BJ (cell line): ENCODE measurements around the gene RNF13. TPM values are rescaled to one million over a fixed set of nuclear protein-coding genes. Genes with fewer than 3 reads are reported as not detected.

Experiments used
- CTCF ChIA-PET: fragments of 350-600 bp; formaldehyde crosslinking; extraction: SDS; loops from one replicate; lab custom pipeline; 2021; ENCODE audit warnings: antibody characterized with exemption, inconsistent platforms; lab: Yijun Ruan, JAX
- POLR2A ChIA-PET: fragments of 300-600 bp; sonication (Branson Sonifier 250); formaldehyde crosslinking; extraction: SDS; loops from one replicate; lab custom pipeline; 2021; ENCODE audit warnings: antibody characterized with exemption; lab: Charles Lee
- DNase-seq: peaks from one replicate; pipeline ENCODE4 v3.0.0-alpha.2; 2011; ENCODE audit warnings: low read depth
- H3K27me3 ChIP-seq: 2 replicates; pipeline ENCODE4 v1.6.0; 2011; ENCODE audit warnings: low read length; ENCODE audit not compliant: control insufficient read depth, insufficient read depth
- H3K36me3 ChIP-seq: 2 replicates; pipeline ENCODE4 v1.5.1; 2011; ENCODE audit warnings: low read length; ENCODE audit not compliant: control insufficient read depth, insufficient read depth
- H3K4me3 ChIP-seq: 2 replicates; pipeline ENCODE4 v1.5.1; 2011; ENCODE audit warnings: low read depth, mild to moderate bottlenecking, control low read depth, low read length
- polyA plus RNA-seq: library from polyadenylated mRNA; depleted of rRNA; stranded (reverse); fragments of >200 nt; gene quantifications from 2 replicates; pipeline ENCODE4 v1.2.3, GENCODE V29; 2011
- TF ChIP-seq, protein P1 (sequence below): IDR thresholded peaks from 2 replicates; pipeline ENCODE4 v1.5.1; 2011; ENCODE audit warnings: low read depth, mild to moderate bottlenecking, control low read depth, inconsistent platforms, low read length, moderate library complexity; ENCODE audit not compliant: insufficient read depth

Gene RNF13
- polyA plus RNA-seq, 1 experiment = 30.7 TPM

DNA sequence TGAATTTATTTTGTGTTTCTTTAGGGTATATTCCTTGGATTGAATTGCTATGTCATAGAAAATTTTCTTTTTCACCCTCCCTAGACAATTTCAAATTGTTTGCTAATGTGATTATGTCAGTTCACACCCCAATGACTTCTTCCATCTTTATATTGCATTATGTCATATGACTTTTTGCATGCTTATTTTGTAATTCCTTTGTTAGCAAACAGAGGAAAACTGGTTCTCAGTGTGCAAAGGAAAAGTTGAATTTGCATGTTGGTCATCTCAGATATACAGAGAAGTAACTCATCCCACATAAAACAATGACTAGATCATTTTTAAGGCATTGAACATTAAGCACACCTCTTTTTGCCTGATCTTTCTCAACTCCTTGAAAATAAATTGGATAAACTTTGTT is 3.3 kb upstream of the RNF13 start:
- no peak overlapping the region for H3K4me3 ChIP-seq
- CTCF ChIA-PET = interaction anchor here (1.2 to 3.7 kb wide), 7 partner anchors 9 to 306 kb away, joined by 4 to 167 read pairs (median 18); partner anchors contain the start of gene ANKUB1
- H3K36me3 ChIP-seq = no peaks in the 10 kb centered on the region
- DNase-seq = no peak
- H3K27me3 ChIP-seq = no peaks in the 10 kb centered on the region
- TF ChIP-seq, protein P1, sequence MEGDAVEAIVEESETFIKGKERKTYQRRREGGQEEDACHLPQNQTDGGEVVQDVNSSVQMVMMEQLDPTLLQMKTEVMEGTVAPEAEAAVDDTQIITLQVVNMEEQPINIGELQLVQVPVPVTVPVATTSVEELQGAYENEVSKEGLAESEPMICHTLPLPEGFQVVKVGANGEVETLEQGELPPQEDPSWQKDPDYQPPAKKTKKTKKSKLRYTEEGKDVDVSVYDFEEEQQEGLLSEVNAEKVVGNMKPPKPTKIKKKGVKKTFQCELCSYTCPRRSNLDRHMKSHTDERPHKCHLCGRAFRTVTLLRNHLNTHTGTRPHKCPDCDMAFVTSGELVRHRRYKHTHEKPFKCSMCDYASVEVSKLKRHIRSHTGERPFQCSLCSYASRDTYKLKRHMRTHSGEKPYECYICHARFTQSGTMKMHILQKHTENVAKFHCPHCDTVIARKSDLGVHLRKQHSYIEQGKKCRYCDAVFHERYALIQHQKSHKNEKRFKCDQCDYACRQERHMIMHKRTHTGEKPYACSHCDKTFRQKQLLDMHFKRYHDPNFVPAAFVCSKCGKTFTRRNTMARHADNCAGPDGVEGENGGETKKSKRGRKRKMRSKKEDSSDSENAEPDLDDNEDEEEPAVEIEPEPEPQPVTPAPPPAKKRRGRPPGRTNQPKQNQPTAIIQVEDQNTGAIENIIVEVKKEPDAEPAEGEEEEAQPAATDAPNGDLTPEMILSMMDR = no peak
- POLR2A ChIA-PET = no interaction called here

DNA sequence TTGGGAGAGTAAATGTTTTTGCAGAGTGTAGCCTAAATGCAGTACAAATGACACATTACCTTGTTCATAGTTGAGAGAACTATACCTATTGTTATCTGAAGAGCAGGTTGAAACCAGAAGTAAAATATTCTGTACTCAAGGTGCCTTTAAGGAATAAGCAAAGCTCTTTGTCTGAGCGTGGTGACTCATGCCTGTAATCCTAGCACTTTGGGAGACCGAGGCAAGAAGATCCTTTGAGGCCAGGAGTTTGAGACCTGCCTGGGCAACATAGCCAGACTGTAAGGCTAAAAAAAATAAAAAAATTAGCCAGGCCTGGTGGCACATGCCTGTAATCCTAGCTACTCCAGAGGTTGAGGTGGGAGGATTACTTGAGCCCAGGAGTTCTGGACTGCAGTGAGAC is 2.2 kb upstream of the RNF13 start:
- TF ChIP-seq, protein P1 = no peak
- ChIA-PET CTCF (interaction anchor here (1.7 to 1.8 kb wide), 2 partner anchors 40 to 45 kb away, joined by 5 to 16 read pairs; no protein-coding TSS in a partner anchor), POLR2A (no interaction called here)
- Histone ChIP-seq H3K4me3 (no peak overlapping the region), H3K36me3 (no peaks in the 10 kb centered on the region), H3K27me3 (no peaks in the 10 kb centered on the region)
- no peak for DNase-seq

DNA sequence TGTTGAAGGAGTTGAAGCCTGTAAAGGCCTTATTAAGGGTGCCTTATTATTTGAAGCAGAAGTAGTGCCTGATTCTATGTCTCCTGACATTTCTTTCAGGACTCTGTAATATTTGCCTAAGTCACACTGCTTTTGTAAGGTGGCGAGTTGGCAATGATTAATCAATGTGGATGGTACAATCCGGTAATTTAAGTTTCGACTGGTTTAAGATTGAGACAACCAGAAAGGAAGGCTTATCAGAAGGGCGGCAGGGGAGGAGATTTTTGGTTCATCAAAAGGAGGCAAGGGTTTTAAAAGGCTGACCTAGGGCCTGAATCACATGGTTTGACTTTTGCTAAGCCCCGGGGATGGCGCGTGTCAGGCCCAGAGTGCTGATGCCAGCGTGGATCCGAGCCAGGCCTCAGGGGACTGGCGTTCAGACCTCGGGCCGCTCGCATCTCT is 830 bp upstream of the RNF13 start:
- ChIA-PET CTCF (interaction anchor here (1.7 to 3.2 kb wide), 3 partner anchors 41 to 46 kb away, joined by 5 to 20 read pairs (median 16); no protein-coding TSS in a partner anchor), POLR2A (no interaction called here)
- no peak for DNase-seq
- Histone ChIP-seq H3K27me3 (no peaks in the 10 kb centered on the region), H3K36me3 (no peaks in the 10 kb centered on the region), H3K4me3 (peak overlapping the region; percentile 77)
- TF ChIP-seq, protein P1 = no peak

DNA sequence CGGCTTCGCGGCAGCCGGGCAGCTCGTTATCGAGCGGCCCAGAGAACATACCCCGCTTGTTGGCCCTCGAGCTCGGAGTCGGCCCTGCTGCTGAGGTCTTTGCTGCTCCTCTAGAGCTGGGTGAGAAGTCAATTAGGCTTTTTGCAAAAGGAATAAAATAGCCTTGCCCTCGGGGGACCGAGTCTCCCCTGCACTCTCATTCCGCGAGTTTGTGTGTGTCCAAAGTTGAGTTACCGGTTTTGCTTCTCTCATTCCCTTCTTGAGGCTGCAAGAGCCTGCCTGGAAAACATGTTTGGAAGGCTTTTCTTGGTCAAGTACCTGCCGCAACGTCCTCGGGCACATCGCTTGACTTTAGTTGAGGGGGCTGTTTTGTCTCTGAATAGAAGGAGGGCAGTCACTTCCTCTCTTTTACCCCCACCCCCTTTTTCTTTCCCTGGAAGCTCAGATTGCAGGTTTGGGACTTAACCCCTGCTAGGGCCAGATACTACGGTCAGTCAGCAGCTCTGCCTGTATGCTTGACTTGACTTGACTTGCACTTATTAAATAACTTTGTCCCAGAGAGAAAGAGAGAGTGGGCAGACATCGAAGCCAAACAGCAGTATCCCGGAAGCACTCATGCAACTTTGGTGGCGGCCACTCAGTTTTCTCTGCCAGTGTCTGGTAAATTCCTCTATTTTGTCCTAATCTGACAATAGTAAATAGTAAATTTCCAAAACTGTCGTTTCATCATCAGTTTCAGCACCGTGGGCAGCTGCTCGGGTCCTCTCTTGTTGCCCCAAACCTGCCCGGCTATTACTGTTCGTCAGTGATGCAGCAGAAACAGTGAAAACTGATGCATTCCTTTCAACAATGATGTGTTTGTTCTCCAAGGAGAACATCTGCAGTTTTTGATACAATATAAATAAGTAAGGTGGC is 609 bp downstream of the RNF13 start:
- TF ChIP-seq, protein P1 = no peak
- H3K36me3 ChIP-seq = no peaks in the 10 kb centered on the region
- H3K4me3 ChIP-seq = peak overlapping the region; percentile 77
- DNase-seq = no peak
- ChIA-PET POLR2A (no interaction called here), CTCF (interaction anchor here (0.6 to 3.2 kb wide), 6 partner anchors 10 to 301 kb away, joined by 3 to 20 read pairs (median 6); no protein-coding TSS in a partner anchor)
- H3K27me3 ChIP-seq = no peaks in the 10 kb centered on the region

DNA sequence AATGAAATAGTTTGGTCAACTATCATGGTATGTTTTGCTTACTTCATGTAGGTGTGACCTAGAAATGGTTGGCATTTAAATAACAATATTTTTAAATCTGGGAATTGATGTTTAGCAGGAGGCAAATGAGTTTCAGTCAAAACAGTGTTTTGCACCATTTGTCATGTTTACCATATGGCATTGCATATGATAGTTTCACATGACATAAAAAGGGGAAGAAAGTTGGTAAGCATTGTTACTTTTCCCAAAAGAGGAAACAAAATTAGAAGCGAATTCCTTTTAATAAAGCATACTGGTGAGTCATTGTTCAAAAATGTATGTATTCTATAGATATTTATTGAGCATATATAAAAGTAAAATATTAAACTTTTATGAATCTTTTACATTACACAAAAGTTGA is 2.3 kb downstream of the RNF13 start:
- POLR2A ChIA-PET = no interaction called here
- CTCF ChIA-PET = interaction anchor here (3.2 kb wide), 1 partner anchor 49 kb away, joined by 20 read pairs; no protein-coding TSS in a partner anchor
- Histone ChIP-seq H3K27me3 (no peaks in the 10 kb centered on the region), H3K36me3 (no peaks in the 10 kb centered on the region), H3K4me3 (no peak overlapping the region)
- TF ChIP-seq, protein P1 = no peak
- DNase-seq = no peak
